ENCODE data around the gene CTCFL. TPM values are rescaled to one million over a fixed set of nuclear protein-coding genes. Genes with fewer than 3 reads are reported as not detected.

Gene CTCFL
- total and polyA plus RNA-seq, 2 of the 13 experiments (the other 11 are each of a cell fraction or from before 2014, with no cell fraction given) = 0.04 TPM; not detected in 1

GRCh38 chr20:57561356-57562279 is 36.7 kb upstream of the CTCFL start (continued):
- TF ChIP-seq, protein P1, sequence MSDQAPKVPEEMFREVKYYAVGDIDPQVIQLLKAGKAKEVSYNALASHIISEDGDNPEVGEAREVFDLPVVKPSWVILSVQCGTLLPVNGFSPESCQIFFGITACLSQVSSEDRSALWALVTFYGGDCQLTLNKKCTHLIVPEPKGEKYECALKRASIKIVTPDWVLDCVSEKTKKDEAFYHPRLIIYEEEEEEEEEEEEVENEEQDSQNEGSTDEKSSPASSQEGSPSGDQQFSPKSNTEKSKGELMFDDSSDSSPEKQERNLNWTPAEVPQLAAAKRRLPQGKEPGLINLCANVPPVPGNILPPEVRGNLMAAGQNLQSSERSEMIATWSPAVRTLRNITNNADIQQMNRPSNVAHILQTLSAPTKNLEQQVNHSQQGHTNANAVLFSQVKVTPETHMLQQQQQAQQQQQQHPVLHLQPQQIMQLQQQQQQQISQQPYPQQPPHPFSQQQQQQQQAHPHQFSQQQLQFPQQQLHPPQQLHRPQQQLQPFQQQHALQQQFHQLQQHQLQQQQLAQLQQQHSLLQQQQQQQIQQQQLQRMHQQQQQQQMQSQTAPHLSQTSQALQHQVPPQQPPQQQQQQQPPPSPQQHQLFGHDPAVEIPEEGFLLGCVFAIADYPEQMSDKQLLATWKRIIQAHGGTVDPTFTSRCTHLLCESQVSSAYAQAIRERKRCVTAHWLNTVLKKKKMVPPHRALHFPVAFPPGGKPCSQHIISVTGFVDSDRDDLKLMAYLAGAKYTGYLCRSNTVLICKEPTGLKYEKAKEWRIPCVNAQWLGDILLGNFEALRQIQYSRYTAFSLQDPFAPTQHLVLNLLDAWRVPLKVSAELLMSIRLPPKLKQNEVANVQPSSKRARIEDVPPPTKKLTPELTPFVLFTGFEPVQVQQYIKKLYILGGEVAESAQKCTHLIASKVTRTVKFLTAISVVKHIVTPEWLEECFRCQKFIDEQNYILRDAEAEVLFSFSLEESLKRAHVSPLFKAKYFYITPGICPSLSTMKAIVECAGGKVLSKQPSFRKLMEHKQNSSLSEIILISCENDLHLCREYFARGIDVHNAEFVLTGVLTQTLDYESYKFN (CRISPR knock-in tag; conservative IDR thresholded peaks at IDR 0.05) = no peak
- TF ChIP-seq HOXA5 (CRISPR knock-in tag; IDR thresholded peaks at IDR 0.05) (no peak), ZNF329 (CRISPR knock-in tag; IDR thresholded peaks at IDR 0.05; ENCODE audit: low read depth) (no peak), NCOA1 (CRISPR knock-in tag; IDR thresholded peaks at IDR 0.05) (no peak), CREBL2 (CRISPR knock-in tag; IDR thresholded peaks at IDR 0.05; ENCODE audit: borderline replicate concordance) (0 out of 2 replicates have a peak, but pooled peaks have one; percentile 6), NFIB (CRISPR knock-in tag; IDR thresholded peaks at IDR 0.05; ENCODE audit: borderline replicate concordance) (no peak), BHLHE40 (IDR thresholded peaks at IDR 0.05; ENCODE audit: low read length) (no peak), ZNF740 (CRISPR knock-in tag; IDR thresholded peaks at IDR 0.05) (no peak), ZKSCAN8 (CRISPR knock-in tag; IDR thresholded peaks at IDR 0.05; ENCODE audit: borderline replicate concordance) (no peak), GATAD2A (CRISPR knock-in tag; IDR thresholded peaks at IDR 0.05) (no peak), FIP1L1 (IDR thresholded peaks at IDR 0.05; ENCODE audit: borderline replicate concordance, insufficient read depth, low read depth, low read length) (no peak), ZNF766 (CRISPR knock-in tag; IDR thresholded peaks at IDR 0.05; ENCODE audit: borderline replicate concordance) (no peak), ZNF576 (CRISPR knock-in tag; IDR thresholded peaks at IDR 0.05) (no peak), ZNF615 (CRISPR knock-in tag; IDR thresholded peaks at IDR 0.05; ENCODE audit: borderline replicate concordance) (no peak)
- TF ChIP-seq, protein P2, sequence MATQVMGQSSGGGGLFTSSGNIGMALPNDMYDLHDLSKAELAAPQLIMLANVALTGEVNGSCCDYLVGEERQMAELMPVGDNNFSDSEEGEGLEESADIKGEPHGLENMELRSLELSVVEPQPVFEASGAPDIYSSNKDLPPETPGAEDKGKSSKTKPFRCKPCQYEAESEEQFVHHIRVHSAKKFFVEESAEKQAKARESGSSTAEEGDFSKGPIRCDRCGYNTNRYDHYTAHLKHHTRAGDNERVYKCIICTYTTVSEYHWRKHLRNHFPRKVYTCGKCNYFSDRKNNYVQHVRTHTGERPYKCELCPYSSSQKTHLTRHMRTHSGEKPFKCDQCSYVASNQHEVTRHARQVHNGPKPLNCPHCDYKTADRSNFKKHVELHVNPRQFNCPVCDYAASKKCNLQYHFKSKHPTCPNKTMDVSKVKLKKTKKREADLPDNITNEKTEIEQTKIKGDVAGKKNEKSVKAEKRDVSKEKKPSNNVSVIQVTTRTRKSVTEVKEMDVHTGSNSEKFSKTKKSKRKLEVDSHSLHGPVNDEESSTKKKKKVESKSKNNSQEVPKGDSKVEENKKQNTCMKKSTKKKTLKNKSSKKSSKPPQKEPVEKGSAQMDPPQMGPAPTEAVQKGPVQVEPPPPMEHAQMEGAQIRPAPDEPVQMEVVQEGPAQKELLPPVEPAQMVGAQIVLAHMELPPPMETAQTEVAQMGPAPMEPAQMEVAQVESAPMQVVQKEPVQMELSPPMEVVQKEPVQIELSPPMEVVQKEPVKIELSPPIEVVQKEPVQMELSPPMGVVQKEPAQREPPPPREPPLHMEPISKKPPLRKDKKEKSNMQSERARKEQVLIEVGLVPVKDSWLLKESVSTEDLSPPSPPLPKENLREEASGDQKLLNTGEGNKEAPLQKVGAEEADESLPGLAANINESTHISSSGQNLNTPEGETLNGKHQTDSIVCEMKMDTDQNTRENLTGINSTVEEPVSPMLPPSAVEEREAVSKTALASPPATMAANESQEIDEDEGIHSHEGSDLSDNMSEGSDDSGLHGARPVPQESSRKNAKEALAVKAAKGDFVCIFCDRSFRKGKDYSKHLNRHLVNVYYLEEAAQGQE (IDR thresholded peaks at IDR 0.05; ENCODE audit: borderline replicate concordance in 1 of 2, low read depth in 1 of 2, low read length in 2 of 2) = 0 out of 4 replicates have a peak, but pooled peaks of 1 of the 2 experiments have one; percentile 21
- TF ChIP-seq, protein P3, sequence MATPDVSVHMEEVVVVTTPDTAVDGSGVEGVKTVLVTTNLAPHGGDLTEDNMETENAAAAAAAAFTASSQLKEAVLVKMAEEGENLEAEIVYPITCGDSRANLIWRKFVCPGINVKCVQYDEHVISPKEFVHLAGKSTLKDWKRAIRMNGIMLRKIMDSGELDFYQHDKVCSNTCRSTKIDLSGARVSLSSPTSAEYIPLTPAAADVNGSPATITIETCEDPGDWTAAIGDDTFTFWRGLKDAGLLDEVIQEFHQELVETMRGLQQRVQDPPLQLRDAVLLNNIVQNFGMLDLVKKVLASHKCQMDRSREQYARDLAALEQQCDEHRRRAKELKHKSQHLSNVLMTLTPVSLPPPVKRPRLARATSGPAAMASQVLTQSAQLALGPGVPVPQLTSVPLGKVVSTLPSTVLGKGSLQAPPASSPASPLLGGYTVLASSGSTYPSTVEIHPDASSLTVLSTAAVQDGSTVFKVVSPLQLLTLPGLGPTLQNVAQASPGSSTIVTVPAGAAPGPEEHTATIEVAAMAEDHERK (CRISPR knock-in tag; IDR thresholded peaks at IDR 0.05; ENCODE audit: low read depth) = no peak
